Bone marrow (tissue), 2 donors: ENCODE data around the gene SETBP1.
"Not testable (repeated sequence)": the region's sequence is repeated elsewhere in the genome, so short reads cannot be mapped to it uniquely, and the experiment has no call there.

ENCODE experiments used
- DNase-seq, 2 donors: peaks; one replicate each; lab custom pipeline; 2025; lab: John Stamatoyannopoulos, UW

Gene SETBP1

DNA sequence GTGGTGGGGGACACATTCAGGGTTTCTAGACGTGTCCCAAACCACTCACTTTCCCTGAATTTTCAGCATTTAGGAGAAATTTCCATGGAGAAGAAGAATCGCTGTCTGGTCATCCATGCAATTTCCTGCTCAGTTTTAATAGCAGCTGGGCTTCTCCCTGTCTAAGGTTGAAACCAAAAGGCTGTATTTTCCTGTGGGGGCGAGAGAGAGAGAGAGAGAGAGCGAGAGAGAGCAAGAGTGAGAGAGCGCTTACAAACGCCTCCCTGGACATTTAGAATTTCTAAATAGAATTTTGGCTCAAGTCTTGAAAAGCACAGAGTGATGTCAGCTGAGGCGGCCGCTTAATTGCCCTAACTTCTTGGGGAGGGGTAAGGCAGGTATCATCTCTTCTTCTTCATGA is 110.8 kb downstream of the SETBP1 start:
- no peak for DNase-seq

- no peak for DNase-seq
These were observed 111.9 kb downstream of the SETBP1 start for GRCh38 chr18:44792456-44793061.

DNA sequence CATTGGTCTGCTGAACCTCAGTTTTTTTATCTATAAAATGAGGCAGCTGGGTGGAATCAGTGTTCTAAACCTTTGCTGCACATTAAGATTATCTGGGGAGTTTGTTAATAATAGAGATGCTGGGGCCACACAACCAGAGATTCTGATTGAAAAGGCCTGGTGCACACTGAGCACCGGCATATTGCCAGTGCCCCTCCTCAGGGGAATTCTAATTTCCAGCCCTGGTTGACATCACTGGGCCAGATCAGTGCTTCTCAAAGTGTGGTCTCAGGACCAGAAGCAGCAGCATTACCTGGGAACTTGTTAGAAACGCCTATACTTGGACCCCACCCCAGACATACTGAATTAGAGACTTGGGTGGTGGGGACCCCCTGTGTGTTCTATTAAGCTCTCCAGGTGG is 112.5 kb downstream of the SETBP1 start:
- no peak for DNase-seq

DNA sequence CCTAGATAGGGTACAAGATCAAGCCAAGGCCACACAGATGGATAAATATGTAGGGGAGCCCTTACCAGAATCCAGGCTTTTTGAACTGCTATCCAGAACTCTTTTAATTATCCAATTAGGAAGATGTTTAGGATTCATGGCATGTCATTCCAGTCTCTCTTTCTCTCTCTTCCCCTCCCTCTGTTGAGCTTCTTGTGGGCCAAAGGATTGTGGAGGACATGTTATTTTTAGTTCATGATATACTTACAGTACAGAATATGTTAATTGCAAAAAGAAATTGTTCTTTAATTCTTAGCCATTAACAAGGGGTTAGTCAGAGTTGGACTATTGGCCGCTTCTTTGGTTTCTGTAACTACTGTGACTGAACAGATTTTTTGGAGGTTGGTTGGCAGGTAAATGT is 113.0 kb downstream of the SETBP1 start:
- no peak for DNase-seq

DNA sequence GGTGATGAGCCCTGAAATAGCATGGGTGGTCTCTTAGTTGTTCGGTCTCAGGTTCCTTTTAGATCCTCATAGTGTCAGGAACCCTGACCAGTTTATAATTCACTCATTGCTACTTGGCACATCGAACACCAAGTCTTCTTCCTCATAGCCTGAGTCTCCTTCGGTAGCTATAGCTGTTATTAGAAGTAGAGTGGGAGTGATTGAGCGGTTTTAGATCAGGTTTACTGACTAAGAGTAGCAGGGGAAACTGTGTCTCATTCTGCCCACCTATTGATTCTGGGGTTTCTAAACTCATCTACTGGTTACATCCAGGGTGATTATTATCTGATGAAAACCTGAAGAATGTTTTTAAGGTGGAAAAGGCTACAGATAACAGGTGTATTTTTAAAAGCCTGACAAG is 114.6 kb downstream of the SETBP1 start:
- no peak for DNase-seq

GRCh38 chr18:44796429-44797428 is 116.0 kb downstream of the SETBP1 start:
- DNase-seq: no peak

GRCh38 chr18:44798433-44799048 is 117.9 kb downstream of the SETBP1 start:
- peak in 1 of 2 donors; percentile 5 for DNase-seq

- no peak for DNase-seq
These were observed 118.8 kb downstream of the SETBP1 start for GRCh38 chr18:44799382-44799906.

DNA sequence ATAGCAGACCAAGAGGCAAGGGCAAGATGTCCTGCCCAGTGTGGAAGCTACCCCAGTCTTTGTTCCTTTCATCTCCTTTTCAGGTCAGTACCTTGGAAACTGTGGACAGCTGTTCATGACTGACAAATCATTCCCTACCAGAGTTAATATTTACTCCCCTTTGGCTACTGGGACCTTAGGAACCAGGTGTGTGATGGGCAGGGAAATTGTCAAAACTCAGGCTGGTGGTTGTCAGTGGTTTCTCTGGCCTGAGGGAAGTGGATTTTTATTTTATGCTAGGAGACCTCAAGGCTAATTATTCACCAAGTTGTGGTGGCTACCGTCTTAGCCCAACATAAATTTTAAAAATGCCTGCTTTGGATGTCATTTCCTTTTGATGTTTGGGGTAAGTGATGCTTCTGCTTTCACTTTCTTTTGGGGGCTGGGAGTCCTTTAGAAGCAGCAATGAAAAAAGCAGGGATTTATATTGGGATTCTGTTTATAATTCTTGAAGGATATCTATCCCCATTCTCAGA is 119.3 kb downstream of the SETBP1 start:
- peak in 1 of 2 donors; percentile 16 for DNase-seq

DNA sequence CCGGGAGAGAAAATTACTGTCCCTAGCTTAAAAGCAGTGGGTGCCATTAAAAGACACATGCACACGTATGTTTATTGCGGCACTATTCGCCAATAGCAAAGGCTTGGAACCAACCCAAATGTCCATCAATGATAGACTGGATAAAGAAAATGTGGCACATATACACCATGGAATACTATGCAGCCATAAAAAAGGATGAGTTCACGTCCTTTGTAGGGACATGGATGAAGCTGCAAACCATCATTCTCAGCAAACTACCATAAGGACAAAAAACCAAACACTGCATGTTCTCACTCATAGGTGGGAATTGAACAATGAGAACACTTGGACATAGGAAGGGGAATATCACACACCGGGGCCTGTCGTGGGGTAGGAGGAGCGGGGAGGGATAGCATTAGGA is 120.1 kb downstream of the SETBP1 start:
- DNase-seq: not testable (repeated sequence)

DNA sequence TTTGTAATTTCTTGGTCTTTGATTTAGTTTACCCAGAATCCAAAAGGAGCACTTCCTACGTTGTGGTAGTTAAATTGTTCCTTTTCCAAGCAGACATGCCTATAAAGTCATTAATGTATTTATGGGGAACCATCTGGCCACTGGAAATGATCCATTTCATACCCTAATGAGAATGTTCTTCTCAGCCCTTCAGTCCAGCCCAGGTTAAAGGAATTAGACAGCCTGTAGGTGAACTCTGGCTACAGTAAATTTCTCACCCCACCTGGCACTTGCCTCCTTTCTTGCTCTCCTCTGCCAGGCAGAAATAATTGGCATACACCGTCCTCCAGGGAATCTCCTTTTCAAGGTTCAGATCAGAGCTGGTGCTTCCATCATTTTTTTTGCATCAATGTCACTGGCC is 121.1 kb downstream of the SETBP1 start:
- no peak for DNase-seq

GRCh38 chr18:44802508-44802907 is 121.8 kb downstream of the SETBP1 start:
- no peak for DNase-seq

- no peak for DNase-seq
These were observed 122.4 kb downstream of the SETBP1 start for GRCh38 chr18:44803019-44803650.

DNA sequence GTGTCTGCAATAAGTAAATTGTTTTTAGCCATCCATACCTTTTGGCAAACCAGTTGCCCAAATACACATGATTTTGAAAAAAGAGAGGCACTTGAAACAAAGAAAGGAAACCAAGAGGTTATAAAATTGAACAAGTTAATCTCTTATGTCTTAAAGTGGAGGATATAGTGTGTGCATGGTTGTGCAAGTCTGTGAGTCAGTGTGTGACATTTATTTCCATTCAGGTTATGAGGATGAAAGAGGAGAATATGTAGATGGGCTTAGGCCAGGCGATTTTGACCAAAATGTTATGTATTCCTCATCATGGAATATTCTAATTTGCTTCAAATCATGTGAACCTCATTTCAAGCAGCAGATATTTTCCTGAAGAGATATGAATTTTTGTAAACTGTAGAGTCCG is 123.3 kb downstream of the SETBP1 start:
- no peak for DNase-seq

DNA sequence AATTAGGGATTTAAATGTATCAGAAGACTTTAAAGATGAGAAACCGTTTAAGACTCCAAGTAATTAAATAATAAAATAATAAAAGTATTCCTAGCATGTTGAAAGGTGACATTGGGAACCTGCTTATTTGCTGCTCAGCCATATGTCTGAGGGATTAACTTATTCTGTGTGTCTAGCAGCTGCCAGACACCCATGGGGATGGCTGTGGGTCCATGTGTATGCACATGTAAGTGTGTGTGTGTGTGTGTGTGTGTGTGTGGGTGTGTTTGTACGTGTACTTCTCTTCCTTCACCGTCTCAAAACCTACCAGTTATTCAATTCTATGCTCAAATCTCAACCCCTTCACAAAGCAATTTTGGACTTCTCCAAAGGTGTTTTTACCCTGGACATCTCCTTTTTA is 124.5 kb downstream of the SETBP1 start:
- no peak for DNase-seq

GRCh38 chr18:44805643-44806042 is 125.0 kb downstream of the SETBP1 start:
- no peak for DNase-seq

- no peak for DNase-seq
These were observed 127.1 kb downstream of the SETBP1 start for GRCh38 chr18:44807766-44808165.

DNA sequence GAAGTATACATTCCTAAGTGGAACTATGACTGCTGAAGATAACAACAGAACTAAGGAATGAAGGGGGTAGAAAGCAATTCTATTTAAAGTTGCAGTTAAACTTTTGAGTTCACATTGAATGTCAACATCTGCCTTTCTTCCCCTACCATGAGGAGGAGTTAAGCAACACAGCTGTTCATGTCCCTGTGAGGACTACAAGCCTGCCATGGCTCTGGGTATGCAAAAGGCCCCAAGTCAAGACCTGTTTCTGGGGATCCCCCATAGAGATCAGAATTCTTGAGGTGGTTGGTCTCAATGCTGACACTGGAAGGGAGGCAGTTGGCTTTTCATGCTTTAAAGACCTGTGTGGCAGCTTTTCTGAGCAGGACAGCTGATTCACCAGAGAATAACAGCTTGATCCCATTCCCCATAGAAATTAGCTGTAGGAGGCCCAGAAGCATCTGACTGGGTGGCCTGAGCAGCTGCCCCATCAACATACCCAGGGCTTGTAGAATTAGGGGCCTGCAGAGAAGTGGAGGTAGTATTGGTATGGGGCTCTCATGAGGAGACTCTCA is 131.0 kb downstream of the SETBP1 start:
- no peak for DNase-seq

GRCh38 chr18:44812426-44812825 is 131.7 kb downstream of the SETBP1 start:
- DNase-seq: no peak

- DNase-seq: no peak
These were observed 132.9 kb downstream of the SETBP1 start for GRCh38 chr18:44813586-44813985.

- no peak for DNase-seq
These were observed 134.4 kb downstream of the SETBP1 start for GRCh38 chr18:44815108-44815507.

DNA sequence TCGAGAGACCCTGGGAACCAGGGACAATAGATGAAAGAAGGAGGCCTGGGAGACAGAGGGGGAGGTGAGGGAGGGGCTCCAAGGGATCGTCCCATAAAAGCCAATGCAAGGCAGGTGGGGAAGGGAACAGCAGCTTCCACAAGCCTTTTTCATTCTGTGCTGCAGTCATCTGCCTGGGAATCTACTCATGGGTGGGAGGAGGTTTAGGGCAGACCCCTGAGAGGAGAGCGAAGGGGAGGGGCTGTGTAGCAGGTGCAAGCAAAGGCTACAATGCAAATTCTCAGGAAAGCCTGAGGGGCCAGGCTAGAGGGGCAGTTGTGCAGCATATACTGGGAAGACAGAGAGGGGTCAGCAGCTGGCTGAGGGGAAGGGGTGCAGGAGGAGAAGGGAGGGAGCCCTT is 135.4 kb downstream of the SETBP1 start:
- DNase-seq: no peak
